HG02885 (cell line): Measurements from ENCODE around the gene SRRD.
"Not testable (repeated sequence)": the region's sequence is repeated elsewhere in the genome, so short reads cannot be mapped to it uniquely, and the experiment has no call there.

ENCODE experiments used
- ATAC-seq: cut with Tn5 transposase; IDR thresholded peaks from one replicate; pipeline ENCODE4 v1.9.1; 2021; ENCODE audit warnings: mild to moderate bottlenecking; ENCODE audit not compliant: unreplicated experiment, poor library complexity

The SRRD gene, protein sequence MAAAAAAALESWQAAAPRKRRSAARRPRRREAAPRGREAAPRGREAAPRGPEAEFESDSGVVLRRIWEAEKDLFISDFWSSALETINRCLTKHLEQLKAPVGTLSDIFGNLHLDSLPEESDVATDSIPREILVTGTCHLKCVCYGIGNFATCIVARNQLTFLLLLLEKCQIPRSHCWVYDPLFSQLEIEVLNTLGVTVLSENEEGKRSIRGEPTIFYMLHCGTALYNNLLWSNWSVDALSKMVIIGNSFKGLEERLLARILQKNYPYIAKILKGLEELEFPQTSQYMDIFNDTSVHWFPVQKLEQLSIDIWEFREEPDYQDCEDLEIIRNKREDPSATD

DNA sequence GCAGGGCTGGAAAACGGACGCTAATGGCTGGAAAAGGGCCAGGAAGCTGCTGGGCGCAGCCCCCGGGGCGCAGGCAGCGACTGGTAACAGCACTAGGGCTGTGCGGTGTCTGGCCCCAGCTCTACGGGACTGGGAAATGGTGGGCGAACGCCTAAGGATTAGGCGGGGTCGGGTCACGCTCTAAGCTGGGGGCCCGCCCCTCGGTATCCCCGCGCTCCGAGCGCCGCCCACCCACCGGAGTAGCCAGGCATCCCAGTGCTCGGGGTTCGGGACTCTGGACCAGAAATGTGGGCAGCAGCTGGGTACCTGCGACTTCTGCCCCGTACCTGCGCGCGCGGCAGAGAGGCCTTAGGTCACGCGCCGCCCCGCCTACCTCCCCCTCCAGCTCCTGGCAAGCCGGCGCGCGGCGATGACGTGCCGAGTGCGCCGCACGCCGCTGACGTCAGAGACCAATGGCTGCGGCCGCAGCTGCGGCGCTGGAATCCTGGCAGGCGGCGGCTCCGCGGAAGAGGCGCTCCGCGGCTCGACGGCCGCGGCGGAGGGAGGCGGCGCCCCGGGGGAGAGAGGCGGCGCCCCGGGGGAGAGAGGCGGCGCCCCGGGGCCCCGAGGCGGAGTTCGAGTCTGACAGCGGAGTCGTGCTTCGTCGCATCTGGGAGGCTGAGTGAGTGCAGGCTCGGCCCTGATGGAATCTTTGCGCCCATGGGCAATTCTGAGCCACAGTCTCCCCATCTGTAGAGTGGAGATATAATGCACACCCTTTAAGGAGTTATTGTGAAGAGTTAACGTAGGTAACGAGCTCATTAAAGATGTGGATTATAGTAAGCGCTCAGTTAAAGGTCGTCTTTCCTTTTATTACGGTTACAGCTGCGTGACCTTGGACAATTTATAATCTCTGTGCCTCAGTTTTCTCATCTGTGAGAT, at the start of gene SRRD, which contains the start of gene HPS4:
Gene SRRD (plus strand): TSS at position 439 of the 921 bp plus-strand sequence. CDS start 14 bp downstream, at position 453.
Gene HPS4 (minus strand): TSS at position 345 of the 921 bp plus-strand sequence. CDS start 2,021 bp downstream, outside the sequence.
- peak; percentile 72 for ATAC-seq

DNA sequence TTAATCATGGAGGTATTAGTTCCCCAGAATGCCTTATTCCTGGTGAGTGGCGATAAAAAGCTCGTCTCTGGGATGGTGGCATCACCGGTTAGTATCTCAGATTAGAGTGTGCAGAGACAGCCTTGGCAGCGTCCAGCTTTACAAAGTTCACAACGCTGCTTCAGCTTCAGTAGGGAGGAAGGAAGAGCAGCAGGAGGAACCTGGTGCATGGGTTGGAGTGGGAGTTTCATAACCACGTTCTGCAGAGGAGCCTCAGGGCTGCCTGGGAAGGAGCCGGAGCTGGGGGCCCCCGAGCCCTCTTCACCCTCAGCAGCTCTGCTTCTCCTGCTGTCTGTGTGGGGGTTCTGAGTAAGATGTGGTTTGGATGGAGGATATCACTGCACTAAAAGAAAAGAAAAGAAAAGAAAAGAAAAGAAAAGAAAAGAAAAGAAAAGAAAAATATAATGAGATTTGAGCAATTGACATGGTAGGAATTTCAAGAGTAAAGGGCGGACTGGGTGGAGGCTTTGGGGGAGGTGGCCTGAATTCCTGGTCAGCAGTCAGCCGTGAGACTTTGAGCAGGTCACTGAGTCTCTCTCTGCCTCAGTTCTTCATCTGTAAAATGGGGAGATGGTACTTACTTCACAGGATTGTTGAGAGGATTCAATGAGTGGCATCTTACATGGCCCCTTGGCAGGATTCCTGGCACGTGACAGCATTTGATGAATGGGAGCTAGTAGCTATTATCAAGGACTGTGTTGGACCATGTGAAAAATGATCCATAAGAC, 48.2 kb upstream of the SRRD start:
- ATAC-seq, result no peak

DNA sequence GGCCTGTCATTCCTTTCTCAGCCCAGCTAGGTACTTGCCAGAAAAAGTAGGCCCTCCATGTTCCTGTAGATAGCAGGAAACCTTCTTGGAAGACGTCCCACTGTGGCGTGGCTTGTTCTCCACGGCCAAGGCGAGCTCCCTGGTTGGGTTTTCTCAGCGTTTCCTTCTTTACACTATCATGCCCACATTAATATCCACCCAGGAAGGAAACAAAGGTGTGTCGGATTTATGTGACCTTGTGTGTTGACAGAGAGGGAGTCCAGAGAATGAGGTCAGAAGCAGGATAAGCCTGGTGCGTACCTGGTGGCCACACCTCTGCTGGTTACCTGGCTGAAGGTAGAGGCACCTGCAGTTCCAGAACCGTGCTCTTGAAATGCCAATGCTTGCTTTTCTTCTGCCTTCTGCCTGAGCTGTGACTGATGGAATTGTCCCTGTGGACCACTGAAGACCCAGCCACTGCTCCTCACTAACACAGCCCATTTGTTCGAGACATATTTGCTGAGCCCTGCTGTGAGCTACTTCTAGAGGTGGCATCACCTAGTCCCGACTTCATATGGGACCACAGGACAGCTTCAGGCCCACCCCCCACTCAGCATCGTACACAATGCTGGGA, 46.7 kb upstream of the SRRD start:
- no peak for ATAC-seq

DNA sequence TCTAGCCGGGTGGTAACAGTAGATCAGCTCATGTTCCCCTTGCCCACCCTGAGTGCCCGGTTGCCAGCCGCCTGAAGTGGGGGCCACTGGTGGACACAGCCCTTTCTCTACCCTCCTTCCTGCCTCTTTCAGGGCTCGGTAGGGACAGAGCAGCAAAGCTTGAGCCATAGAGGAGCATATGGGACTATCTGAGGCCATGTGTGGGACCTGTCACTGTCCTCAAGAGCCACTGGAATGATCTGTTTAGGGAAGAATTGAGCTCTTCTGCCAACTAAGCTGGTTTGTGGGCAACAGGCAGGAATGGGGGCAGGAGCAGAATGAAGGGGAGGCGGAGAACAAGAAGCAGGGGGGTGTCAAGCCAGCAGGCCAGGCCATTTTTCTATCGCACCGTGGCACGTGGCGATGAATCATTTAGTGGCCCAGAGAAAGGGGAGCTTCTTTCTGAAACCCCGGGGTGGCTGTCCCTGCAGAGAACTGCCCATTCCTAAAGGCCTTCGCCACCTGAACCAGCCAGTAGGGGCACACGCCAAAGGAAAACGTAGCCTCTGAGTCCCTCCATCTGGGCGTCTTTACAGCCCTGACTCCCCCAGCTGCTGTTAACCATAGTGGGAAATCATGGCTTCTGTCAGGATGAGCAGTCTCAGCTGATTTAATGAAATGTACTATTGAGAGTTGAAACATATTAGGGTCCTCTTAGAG, 45.8 kb upstream of the SRRD start:
- ATAC-seq, result no peak

DNA sequence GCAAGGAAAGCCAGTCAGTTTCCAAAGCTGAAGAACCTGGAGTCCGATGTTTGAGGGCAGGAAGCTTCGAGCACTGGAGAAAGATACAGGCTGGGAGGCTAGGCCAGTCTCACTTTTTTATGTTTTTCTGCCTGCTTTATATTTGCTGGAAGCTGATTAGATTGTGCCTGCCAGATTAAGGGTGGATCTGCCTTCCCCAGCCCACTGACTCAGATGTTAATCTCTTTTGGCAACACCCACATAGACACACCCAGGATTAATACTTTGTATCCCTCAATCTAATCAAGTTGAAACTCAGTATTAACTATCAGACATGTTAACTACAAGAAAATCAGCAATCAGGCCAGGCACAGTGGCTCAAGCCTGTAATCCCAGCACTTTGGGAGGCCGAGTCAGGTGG, 44.9 kb upstream of the SRRD start:
- not testable (repeated sequence) for ATAC-seq

DNA sequence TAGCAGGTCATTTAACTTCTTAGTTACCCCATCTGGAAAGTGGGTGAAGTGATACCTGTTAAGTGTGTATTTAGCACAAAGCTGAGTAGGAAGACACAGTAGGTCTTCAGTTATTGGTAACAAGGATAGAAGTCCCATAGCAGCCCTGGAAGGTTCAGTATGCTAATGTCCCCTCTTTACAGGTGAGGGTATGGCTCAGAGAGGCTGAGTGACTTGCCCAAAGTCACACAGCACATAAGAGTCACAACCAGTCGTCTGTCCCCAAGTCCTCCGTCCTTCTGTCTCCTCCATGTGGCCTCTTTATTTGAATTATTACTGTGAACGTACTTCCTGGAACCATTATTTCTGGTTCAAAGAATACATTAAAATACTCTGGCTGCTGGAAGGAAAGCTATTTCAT, 44.1 kb upstream of the SRRD start:
- no peak for ATAC-seq

DNA sequence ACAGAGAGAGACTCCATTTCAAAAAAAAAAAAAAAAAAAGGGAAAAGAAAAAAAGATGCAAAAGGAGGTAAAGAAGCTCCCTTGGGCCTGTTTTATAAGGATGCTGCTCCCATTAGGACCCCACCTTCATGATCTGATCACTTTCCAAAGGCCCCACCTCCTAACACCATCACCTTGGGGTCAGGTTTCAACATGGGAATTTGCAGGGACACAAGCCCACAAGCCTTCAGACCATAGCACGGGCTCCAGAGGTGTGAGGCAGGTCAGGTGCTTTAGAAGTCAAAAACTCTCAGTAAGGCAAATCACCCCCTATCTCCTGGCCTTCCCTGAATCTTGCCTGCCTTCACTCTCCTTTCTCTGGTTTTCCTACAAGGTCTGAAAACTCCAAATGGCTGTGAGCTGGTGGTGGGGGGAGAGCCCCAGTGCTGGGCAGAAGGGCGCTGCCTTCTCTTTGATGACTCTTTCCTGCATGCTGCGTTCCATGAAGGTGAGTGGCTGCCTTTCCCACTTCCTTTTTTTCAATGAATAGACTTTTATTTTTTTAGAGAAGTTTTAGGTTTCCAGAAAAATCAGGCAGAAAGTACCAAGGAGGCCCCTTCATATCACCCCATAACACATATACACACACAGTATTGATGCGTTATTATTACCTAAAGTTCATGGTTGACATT, 41.5 kb upstream of the SRRD start:
- no peak for ATAC-seq

DNA sequence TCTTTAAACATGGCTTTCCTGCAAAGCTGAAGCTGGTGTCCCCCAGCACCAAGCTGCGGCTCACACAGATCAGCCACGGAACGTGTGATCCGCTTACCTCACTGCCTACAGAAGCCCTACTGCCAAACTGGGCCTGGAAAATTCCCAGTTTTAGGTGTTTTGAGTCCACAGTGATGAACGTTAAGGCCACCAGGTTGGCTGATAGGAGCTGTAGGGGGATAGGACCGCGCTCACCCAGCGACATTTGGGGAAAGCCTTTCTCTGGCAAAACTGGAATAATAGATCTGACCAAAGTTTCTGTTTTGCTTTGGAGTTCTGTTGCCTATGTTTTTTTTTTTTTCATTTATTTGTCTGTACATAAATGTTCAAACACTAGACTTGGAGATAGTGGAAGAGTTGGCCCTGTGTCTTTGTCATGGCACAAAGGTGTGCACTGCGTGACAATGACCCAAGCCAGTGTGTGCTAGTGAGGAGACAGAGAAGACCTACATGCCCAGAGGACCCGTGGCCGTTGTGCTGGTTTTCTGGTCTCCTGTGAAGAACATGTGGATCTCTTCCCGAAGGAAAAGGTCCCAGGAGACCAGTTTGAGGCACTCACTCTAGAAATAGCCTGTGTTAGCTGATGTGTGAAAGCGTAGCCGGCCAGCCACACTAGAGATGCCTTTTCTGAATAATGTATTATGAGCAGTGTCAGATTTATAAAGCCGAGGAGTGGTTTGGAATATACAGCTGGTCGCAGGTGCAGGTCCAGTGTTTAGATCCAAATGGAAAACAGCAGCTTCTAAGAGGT, 39.6 kb upstream of the SRRD start:
- no peak for ATAC-seq

DNA sequence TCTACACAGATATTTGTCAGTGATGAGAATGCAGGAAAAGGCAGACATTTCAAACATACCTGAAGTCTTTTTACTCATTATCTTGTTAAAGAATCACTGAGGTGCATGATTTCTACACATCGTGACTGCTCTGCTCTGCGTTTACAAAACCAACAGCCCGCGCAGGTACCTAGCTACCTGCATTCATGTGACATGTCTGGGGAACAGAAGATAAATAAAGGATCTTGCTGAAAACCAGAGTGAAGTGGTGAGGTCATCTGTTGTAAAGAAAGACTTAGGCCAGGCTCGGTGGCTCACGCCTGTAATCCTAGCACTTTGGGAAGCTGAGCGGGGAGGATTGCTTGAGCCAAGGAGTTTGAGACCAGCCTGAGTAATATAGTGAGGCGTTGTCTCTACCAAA, 38.9 kb upstream of the SRRD start:
- ATAC-seq, result no peak

DNA sequence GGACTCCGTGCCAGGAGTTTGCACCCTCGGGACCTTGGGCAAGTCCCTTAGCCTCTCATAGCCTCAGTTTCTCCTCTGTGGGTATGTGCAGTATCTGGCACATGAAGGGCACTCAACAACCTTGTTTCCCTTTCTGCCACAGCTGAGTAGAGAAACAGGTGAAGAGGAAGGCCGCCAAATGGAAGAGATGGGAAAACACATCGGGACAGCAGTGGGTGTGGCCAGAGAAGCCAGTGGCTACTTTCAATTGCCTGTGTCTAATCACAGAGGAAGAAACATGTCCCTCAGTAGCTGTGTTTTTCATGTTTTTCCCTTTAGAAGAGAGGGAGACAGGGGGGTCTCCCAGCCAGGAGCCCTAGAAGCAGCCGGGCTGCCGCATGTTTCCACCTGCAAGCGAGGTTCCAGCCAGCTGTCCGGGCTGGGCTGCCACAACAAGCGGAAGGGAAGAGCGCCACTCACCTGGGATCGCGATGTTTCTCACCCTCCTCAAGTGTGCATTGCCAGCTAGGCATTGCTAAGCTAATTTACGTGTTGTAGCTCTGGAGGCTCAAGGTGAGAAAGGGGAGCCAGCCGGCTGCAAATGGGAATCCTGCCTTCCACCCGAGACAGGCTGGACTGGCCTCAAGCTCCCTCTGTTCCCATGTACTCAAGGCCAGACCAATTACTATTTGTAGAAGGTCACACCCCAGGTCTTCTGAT, 38.0 kb upstream of the SRRD start:
- ATAC-seq, result no peak

DNA sequence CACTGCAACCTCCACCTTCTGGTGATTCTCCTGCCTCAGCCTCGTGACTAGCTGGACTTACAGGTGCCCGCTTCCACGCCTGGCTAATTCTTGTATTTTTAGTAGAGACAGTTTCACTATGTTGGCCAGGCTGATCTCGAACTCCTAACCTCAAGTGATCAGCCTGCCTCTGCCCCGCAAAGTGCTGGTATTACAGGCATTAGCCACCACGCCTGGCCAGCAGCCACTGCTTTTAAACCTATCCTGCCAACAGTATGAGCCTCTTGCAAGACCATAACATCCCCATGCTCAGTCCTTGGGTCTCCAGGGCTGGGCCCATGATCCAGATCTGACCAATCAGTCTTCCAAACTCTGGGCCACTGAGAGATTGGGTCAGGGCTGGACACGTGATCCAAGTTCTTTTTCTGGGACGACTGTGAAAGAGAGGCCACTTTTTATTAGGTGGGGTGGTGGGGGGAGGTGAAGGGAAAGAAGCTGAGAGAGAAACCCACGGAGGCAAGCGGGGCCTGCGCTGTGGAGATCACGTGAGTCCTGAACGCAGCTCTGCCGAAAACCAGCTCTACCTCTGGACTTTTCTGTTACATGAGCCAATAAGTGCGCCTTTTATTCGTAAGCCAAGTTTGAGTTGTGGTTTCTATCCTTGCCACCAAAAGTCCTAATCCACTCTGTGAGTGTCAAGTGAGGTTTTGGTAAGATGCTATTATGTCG, 36.7 kb upstream of the SRRD start:
- no peak for ATAC-seq

DNA sequence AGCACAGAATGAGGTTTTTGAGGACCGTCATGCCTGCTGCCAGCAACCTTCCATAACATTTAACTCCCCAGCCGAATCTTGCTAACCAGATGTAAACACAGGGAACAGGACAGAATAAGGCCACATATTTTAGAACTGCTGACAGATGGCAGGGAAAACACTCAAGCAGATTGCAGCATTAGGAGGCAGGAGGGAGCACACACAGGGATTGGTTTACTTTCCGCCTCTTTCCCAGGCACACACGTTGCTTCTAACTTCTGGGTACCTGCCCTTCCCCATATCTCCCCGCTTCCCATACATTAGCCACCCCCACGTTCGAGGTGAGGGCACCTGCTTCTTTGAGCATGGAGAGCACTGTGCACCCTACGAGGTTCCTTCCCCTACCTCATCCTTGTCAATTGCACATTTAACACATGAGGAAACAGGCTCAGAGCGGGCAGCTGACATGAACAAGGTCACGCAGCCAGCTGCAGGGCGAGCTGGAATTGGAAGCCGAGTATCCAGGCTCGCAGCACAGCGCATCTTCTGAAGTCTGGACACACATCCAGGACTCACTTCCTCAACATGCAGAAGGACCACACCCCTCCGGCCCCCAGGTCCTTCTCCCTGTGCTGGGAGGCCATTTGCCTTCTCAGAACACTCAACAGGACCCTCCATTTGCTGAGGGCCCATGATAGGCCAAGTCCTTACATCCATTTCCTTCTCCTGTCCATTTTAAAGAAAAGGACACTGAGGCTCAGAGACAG, 35.9 kb upstream of the SRRD start:
- no peak for ATAC-seq

DNA sequence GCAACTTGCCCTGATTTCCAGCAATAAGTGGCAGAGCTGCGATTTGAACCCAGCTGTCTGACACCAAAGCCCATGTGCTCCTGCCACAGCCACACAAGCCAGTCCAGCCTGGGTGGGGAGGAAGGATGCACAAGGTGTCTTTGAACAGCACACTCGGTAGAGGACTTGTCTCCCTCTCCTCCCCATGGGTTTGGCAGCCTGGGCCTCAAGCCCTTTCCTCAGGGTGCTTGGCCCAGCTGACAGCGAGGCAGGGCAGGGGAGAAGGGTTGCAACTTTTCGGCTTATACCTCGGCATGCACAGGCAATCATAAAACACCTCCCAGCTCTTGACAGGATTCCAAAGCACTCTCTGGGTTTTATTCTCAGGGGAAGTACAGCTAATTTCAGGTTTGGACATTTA, 35.3 kb upstream of the SRRD start:
- no peak for ATAC-seq

DNA sequence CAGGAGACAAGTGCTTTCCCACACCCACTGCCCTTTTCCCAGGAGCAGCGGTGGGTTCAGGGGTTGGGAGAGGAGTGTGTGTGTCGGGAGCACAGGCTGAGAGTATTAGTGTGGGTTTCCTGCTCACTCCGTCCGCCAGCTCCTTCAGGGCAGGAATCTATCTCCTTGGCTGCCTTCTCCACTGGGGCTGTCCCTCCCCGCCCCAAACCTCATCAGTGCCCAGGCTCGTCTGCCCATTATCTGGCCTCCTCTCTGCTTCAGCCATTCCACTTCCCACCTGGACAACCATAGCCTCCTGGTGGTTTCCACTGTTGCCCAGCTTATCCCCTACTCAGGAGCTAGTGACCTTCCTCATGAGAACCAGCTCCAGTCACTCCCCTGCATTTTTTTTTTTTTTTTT, 34.7 kb upstream of the SRRD start:
- no peak for ATAC-seq

DNA sequence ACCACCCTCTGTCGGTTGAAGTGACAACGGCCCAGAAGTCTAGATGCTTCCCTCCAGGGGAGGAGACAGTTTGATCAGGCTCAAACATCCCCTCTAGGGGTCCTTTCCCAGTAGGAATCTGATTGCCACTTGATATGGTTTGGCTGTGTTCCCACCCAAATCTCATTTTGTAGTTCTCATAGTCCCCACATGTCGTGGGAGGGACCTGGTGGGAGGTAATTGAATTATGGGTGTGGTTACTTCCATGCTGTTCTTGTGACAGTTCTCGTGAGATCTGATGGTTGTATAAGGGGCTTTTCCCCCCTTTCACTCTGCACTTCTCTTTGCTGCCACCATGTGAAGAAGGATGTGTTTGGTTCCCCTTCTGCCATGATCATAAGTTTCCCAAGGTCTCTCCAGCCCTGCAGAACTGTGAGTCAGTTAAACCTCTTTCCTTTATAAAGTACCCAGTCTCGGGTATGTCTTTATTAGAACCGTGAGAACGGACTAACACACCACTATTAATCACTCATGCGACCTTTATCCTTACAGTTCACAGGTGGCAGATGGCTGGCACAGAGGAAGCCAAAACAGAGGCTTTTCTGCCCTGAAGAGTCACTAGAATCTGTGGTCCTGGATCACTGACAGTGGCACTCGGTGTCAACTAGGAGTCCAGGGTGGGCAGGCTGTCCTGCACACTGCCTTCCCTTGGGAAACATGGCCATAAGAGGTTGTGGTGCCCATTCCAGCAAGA, 33.1 kb upstream of the SRRD start:
- ATAC-seq, result no peak
